ENCODE results near the gene NPR1.

NPR1 gene

DNA sequence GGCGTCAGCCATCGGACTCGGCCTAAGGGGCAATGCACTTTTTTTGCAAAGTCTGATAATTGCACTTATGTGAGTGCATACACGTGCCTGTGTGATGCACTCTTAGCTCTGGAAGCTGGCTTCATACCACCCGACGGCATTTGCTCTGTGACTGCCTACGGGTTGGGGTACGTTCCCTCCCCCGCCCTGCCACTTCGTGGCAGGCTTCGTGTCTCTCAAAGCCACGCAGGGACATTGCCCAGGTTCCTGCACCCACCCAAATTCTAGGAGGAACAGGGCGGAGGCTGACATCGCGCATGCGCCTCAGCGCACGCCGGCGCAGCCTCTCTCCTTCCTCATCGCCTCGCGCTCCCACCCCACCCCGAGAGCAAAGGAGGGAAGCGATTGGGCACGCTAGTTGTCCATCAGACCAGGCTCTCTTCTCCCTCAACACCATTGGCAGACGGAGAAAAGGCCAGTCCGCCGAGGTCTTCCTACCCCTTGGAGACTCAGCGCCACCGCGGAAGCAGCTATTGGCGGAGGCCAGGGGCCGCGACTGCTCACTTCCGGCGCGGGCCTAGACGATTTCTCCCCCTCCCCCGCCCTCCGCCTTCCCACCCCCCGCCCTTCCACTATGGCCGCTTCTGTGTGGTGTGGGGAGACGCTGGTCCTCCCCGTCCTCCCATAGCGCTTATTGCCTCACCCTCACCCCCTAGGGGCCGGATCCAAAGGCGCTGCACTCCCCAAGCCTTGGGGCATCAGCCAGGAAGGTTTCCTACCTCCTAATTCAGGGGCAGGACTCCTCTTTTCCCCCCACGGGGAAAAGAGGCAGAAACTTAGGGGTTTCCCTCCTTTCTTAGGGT, 49.2 kb downstream of the NPR1 start, which contains the start of gene INTS3:
TSS of gene INTS3 (plus strand) at position 588 of the 842 bp plus-strand sequence. CDS start 585 bp downstream, outside the sequence.
- peak; percentile 100 for DNase-seq (ENCODE audit: low read depth)

DNA sequence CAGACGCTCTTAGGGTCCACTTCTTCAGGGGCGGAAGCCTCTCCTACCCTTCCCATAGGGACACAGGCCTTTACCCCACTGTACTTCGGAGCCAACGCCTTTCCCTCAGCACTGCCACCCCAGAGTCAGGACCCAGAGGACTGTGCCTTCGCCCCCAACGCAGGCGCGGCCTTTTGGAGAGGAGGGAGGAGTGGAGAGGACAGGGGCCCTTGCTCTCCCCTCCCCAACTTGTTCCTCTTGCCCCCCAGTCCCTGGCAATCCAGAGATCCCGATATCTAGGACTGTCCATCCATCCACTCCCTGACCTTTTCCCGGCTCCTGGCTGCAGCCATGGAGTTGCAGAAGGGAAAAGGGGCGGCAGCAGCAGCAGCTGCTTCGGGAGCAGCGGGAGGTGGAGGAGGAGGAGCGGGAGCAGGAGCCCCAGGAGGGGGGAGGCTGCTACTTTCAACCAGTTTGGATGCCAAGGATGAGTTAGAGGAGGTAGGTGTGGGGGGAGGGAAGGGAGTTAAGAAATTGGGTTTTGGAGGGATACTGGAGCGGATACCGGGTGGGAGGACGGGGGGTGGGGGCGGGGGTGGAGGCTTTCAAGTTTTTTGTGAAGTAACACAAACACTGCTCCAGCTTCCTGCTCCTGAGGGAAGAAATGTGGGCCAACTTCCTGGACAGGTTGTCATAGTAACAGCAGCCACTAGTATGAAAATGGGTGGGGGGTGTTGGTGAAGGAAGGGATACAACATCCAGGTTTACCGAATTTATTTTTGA, 50.0 kb downstream of the NPR1 start:
- peak; percentile 61 for DNase-seq (ENCODE audit: low read depth)

GRCh38 chr1:153730468-153730988, 52.0 kb downstream of the NPR1 start:
- no peak for DNase-seq (ENCODE audit: low read depth)

DNA sequence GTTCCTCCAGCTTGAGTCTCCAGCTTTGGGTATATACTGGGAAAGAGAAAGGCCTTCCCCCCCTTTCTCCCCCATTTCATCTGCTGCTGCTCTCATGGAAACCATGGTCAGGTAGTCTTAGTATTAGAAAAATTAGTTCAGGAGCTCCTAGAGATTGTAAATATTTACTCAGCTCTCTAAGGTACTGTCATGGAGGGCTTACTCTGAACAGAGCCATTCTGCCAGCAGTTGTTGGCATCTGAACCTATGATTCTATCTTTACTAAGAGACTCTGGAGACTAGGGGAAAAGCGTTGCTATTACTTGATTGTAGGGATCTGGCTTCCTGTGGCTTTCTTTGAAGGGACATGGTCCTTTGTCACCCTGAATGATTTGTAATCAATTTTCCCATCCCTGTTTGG, 55.5 kb downstream of the NPR1 start:
- no peak for DNase-seq (ENCODE audit: low read depth)

DNA sequence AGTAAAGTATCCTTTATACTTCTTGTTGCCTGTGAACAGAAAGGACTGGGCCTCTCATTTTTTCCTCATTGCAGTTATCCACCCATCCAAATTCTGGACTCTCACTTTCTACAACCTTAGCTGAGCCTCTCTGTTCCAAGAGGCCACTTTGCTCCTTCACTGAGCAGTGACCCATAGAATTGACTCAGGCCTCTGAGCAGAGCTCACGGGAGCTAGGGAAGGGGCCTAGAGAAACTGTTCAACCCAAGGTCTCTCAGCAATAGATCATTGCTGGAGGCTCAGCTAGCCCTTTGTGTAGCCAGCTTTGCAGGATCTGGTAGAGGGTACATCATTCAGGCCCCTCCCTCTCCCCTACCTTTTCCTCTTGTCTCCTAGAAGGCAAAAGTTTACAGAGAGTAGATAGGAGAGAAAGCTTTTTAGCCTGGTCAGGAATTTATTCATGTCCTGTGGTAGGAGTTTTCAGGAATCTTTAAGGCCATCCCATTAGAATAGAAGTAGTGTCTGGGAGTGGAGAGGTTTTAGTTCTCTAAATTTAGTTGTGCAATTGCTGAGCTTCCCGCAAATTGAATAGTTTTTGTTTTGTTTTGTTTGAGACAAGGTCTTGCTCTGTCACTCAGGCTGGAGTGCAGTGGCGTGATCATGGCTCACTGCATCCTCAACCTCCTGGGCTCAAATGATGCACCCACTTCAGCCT, 56.1 kb downstream of the NPR1 start:
- DNase-seq (ENCODE audit: low read depth): no peak

- DNase-seq (ENCODE audit: low read depth): no peak
Observed at GRCh38 chr1:153735090-153735420, 56.6 kb downstream of the NPR1 start.

DNA sequence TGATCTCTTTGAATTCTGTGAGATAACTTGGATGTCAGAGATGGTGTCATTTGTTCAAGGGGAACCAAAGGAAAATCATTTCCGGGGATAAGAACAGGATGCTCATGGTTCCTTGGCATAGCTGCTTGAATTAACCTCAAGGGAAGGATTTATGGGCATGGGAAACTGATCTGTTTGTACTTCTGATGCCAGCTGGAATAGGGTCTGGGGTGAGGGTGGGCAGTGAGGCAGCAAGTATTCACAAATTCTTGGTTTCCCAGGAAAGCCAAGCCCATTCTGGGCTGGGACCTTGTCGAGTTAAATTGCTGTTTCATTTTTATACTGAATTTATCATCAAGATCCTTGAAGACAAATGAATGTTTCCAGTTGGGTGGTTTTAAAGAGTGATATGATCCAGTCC, 63.5 kb downstream of the NPR1 start:
- no peak for DNase-seq (ENCODE audit: low read depth)

DNA sequence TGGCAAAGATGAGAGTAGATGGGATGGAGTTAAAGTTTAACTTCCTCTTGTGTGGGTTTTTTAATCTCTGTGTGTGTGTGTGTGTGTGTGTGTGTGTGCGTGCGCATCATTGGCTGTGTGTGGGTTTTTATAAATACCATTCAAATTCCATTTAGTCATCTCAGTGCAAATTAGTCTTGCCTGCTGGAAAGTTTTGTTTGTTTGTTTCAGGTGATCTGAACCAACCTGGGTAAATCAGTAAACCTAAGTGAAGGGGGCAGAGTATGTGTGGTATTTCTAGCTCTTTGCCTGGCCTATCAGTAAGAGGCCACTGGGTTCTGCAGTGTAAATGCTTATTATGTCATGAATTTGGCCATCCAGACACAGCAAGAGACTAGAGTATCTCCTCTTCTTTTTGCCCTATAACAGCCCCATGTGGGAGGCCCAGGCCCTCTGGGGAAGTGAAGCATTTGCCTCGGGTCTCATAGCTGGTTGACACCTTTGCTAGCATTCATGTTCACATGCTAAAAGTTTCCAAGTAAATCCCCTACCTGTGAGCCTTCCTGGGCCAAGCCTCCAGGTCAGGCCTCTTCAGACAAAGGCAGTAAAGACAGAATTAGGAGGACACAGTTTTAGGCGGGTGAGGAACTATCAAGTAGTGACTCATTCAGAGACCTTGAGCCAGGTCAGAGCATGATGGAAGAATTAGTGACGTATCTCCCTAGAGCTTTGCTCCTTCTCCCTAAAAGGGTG, 64.1 kb downstream of the NPR1 start:
- DNase-seq (ENCODE audit: low read depth): no peak

Data from ELR (cell line).